K562 (cell line): ENCODE data around the gene PBRM1.

Source experiments
- DPF2 ChIP-seq: fragments of 450-650 bp; IDR thresholded peaks from 2 replicates; pipeline ENCODE4 v1.6.1; 2016
- ZFX ChIP-seq: sonication (generic); formaldehyde crosslinking; IDR thresholded peaks from 2 replicates; pipeline ENCODE4 v1.8.0; 2022; ENCODE audit warnings: mild to moderate bottlenecking, missing genetic modification reagents, moderate library complexity
- TF ChIP-seq, protein P1 (sequence below), 2 experiments: fragments of 450-650 bp in 1 of 2; sonication (generic) in 1 of 2; formaldehyde crosslinking; conservative IDR thresholded peaks; 2 replicates each; pipeline versions ENCODE4 v1.4.0 to v1.8.1; 2020 to 2022; ENCODE audit warnings: mild to moderate bottlenecking in 1 of 2, missing genetic modification reagents in 1 of 2
- TF ChIP-seq, protein P2 (sequence below): sonication (generic); formaldehyde crosslinking; IDR thresholded peaks from 2 replicates; pipeline ENCODE4 v1.5.0; 2020; ENCODE audit warnings: missing genetic modification reagents

DNA sequence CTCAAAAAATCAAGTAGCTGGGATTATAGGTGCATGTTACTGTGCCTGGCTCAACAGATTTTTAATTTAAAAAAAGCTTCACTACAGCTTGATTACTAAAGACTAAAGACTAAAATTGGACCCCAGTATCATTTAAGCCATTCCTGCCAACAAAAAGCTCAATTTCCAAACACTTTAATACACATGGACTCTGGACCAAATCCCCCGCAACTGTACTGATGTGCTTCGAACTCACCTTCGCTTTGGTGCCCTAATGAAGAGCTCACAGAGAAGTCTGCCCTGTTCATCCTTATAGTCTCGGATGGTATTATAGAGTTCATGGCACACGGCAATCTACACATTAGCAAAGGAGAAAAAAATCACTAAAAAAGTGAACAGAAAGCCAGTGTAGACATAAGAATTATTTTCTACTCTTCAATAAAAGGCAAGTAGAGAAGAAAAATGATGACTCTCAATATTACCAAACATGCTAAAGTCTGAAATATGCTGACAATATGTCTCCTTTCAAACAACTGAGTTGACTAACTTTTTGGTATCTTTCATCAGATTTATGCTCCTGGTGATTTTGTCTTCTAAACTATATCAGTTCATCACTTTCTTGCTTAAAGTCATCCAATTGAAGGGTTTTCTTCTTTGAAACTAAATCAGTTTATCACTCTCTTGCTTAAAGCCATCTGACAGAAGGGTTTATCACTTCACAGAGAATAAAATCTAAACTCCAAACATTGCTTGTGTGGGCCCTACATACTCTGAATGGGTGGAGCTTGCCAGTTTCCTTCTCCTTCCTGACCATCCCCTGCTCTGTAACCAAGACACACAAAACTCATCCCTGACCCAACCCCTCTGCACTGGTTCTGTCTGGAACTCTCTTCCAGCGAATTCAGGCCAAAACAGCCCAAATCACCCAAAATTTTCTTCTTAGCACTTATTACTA lies 7.2 kb downstream of the PBRM1 start:
- TF ChIP-seq ZFX (CRISPR knock-in tag) (no peak), DPF2 (no peak)
- TF ChIP-seq, protein P1, sequence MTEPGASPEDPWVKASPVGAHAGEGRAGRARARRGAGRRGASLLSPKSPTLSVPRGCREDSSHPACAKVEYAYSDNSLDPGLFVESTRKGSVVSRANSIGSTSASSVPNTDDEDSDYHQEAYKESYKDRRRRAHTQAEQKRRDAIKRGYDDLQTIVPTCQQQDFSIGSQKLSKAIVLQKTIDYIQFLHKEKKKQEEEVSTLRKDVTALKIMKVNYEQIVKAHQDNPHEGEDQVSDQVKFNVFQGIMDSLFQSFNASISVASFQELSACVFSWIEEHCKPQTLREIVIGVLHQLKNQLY (CRISPR knock-in tag; conservative IDR thresholded peaks at IDR 0.05) = no peak
- TF ChIP-seq, protein P2, sequence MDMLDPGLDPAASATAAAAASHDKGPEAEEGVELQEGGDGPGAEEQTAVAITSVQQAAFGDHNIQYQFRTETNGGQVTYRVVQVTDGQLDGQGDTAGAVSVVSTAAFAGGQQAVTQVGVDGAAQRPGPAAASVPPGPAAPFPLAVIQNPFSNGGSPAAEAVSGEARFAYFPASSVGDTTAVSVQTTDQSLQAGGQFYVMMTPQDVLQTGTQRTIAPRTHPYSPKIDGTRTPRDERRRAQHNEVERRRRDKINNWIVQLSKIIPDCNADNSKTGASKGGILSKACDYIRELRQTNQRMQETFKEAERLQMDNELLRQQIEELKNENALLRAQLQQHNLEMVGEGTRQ (CRISPR knock-in tag) = no peak
